Tibial nerve (tissue), 4 donors: ENCODE measurements around the gene RFX1.

Experiments used
- CTCF ChIP-seq, 5 experiments: fragments of 200-600 bp in 3 of 5; fragments of 450-650 bp in 2 of 5; sonication (generic) in 3 of 5; IDR thresholded peaks; one replicate each; pipeline ENCODE4 v1.5.1; 2016 to 2019; ENCODE audit warnings: antibody characterized with exemption in 5 of 5, mild to moderate bottlenecking in 3 of 5, moderate library complexity in 2 of 5
- EP300 ChIP-seq, 2 donors: sonication (generic); formaldehyde crosslinking; IDR thresholded peaks; one replicate each; pipeline ENCODE4 v1.6.1; 2017; ENCODE audit warnings: antibody characterized with exemption in 2 of 2, mild to moderate bottlenecking in 1 of 2
- POLR2A ChIP-seq, 2 donors: fragments of 450-650 bp; IDR thresholded peaks; one replicate each; pipeline ENCODE4 v1.6.1; 2017; ENCODE audit warnings: antibody characterized with exemption in 2 of 2, mild to moderate bottlenecking in 2 of 2, moderate library complexity in 2 of 2

- TF ChIP-seq CTCF (IDR thresholded peaks at IDR 0.05): no peak
- no peak for TF ChIP-seq EP300 (IDR thresholded peaks at IDR 0.05)
- TF ChIP-seq POLR2A (IDR thresholded peaks at IDR 0.05): no peak
These were observed 76.2 kb downstream of the RFX1 start for GRCh38 chr19:13929956-13930355.
